ENCODE data around the gene ZNF629.

GRCh38 chr16:30777591-30778297, 9.3 kb downstream of the ZNF629 start:
- TF ChIP-seq POLR2A (IDR thresholded peaks at IDR 0.05) (no peak), CTCF (IDR thresholded peaks at IDR 0.05) (no peak)
